ENCODE results near the gene URM1.

- TF ChIP-seq CTCF (IDR thresholded peaks at IDR 0.05) (no peak), POLR2A (IDR thresholded peaks at IDR 0.05) (no peak)
Measured at GRCh38 chr9:128325629-128326028, 45.5 kb upstream of the URM1 start.
